ENCODE data around the gene CORO6. TPM values are rescaled to one million over a fixed set of nuclear protein-coding genes. Genes with fewer than 3 reads are reported as not detected.

CORO6 gene
- total RNA-seq, 1 experiment from 2014 or later = 0.89 TPM

DNA sequence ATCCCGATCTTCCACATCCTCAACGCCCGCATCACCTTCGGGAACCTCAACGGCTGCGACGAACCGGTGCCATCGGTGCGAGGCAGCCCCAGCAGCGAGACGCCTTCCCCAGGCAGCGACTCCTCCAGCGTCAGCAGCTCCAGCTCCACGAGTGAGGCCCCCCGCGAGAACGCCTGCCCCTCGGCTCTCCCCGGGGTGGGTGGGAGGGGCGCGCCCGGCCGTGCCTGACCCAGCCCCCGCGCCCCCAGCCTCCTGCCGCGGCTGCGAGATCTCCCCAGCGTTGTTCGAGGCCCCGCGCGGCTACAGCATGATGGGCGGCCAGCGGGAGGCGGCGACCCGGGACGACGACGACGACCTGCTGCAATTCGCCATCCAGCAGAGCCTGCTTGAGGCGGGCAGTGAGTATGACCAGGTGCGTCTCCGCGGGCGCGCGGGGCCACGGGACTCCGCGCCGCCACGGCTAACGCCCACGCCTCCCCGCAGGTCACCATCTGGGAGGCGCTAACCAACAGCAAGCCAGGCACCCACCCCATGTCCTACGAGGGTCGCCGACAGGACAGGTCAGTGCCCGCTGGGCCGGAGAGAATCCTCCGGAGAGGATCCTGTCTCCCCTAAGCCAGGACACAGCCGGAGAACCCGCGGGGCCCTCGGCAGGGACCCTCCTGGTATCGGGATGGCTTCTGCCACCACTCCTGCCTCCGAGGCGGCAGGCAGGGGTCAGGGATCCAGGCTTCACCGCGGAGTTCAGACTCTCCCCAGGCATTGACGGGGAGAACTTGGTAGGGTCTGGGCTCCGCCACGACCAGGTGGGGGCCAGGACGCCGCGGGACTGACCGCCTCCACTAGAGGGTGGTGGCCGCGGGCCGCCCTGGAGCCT lies 10.1 kb downstream of the CORO6 start:
- no peak for DNase-seq (ENCODE audit: low read depth)

DNA sequence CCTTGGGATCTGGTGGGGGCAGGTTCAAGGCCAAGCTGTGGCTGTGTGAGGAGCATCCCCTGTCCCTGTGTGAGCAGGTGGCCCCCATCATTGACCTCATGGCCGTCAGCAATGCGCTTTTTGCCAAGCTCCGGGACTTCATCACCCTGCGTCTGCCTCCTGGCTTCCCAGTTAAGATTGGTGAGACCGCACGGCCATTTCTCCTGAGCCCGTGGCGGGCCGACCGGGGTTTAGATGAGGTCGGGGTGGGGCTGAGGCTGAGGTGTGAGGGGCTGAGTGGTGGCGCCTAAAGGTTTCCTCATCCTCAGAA lies 10.7 kb downstream of the CORO6 start:
- no peak for DNase-seq (ENCODE audit: low read depth)

DNA sequence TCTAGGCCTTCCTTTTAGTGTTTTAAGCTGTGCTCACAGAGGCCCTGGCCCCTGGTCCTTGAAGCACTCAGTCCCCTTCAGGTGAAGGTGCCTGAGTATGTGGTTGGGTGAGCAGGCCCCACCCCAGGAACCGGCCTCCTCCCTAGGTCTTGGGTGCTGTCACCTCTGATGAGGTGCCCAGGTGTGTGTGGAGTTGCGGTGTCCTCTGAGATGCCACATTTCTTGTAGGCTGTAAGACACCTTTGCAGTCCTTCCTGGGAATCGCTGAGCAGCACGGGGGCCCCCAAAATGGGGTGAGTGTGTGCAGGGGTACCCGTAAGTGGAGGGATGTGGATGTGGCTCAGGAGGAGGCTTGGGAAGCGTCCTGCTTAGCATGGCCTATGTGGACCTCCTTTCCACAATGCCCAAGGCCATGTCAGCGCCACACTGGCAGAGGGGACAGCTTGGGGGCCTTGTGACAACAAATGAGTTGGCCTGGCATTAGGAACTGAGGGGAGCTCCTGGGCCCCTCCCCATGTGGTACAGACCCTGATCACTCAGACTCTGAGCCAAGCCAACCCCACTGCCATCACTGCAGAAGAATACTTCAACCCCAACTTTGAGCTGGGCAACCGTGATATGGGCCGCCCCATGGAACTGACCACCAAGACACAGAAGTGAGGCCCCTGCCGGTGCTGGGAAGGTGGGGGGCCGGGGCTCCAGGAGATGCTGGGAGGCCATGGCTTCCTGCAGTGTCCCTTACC lies 11.2 kb downstream of the CORO6 start:
- no peak for DNase-seq (ENCODE audit: low read depth)

DNA sequence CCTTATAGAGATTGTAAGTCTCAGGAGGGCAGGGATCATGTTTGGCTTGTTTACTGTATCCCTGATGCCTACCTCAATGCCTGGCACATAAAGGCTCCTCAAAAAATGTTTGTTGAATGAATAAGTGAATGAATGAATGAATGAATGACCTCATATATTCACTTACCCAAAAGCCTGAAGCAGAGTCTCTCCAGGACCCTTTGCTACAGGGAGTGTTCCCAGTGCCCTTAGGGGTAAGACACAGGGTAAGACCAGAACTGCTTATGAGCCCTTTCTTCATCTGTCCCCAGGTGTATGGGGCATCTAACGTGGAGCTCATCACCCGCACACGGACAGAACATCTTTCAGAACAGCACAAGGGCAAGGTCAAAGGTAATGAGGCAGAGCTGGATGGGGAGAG lies 12.3 kb downstream of the CORO6 start:
- DNase-seq (ENCODE audit: low read depth) = no peak

DNA sequence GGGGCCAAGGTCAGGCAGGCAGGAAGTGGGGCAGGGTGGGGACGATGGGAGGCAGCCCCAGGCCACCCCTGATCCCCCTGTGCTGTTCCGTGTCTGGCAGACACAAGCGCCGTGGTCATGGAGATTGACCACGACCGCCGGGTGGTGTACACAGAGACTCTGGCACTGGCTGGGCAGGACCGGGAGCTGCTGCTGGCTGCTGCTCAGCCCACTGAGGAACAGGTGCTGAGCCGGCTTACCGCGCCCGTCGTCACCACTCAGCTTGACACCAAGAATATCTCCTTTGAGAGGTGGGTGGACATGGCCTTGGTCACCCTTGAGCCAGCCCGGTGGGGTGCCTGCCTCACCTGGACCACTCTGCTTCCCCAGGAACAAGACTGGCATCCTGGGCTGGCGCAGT lies 13.7 kb downstream of the CORO6 start:
- DNase-seq (ENCODE audit: low read depth) = no peak

DNA sequence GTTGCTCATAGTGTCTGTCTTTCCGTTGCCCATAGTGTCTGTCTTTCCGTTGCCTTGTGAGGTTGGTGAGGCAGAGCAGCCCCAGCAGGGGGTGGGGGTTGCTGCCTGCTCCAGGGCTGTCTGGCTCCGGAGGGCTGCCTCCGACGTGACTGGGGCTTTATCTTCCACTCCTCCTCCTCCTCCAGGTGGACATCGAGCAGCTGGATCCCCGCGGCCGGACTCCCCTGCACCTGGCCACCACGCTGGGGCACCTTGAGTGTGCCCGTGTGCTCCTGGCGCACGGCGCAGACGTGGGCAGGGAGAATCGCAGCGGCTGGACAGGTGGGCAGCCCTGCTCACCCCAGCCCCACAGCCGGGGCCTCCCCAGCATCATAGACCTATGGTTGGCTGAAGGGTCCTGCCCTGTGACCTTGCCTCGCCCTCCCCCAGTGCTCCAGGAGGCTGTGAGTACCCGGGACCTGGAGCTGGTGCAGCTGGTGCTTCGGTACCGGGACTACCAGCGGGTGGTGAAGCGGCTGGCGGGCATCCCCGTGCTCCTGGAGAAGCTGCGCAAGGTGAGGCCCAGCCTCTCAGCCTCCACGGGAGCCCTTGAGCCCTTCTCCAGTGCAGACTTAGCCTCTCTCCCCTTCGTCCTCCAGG lies 15.0 kb downstream of the CORO6 start:
- DNase-seq (ENCODE audit: low read depth) = no peak

DNA sequence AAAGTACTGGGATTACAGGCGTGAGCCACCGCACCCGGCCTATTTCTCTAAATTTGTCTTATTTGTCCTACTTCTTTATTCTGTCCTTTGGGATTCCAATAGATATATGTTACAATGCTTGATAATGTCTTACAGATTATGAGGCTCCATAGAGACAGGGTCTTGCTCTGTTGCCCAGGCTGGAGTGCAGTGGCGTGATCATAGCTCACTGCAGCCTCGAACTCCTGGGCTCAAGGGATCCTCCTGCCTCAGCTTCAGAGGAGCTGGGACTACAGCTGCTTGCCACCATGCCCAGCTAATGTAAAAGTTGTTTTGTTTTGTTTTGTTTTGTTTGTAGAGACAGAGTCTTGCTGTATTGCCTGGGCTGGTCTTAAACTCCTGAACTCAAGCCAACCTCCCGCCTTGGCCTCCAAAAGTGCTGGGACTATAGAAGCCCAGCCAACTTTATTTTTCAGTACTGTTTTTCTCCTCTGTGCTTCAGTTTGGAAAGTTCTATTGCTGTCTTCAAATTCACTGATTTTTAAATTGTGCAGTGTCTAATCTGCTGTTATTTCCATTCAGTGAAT lies 19.5 kb downstream of the CORO6 start:
- no peak for DNase-seq (ENCODE audit: low read depth)

DNA sequence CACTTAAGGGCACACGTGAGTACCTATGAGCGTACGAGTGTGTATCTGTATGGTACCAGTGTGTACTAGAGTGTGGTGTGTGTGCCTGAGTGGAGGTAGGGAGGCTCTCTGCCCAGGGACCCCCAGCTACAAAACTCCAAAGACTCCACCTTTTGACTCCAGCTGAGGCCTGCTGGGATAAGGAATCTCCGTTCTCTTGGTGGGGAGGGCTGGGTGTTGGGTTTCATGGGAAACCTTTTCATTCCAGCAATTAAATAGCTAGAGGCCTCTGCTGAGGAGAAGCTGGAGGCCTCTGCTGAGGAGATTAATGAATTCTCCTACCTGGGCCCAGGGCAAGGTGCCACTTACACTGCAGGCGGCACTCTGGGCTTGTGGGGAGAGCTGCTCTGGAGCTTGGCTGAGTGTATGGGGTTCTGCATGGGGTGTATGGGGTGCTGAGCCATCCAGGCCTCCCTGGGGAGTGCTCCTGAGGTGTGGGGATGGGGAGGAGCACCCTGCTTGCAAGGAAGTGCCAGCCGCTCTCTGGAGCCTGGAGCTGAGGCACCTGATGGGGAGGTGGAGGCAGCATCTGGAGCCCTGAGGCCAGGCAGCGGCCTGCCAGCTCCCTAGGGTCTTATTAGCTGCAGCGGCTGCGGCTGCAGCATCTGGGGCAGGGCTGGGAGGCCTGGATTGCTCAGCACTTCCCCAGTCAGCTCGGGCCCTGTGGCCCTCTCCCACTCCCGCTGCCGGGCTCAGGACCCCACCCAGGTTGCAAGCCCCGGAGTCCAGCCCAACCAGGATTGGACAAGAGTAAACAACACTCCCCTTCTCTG lies 25.1 kb downstream of the CORO6 start:
- no peak for DNase-seq (ENCODE audit: low read depth)

DNA sequence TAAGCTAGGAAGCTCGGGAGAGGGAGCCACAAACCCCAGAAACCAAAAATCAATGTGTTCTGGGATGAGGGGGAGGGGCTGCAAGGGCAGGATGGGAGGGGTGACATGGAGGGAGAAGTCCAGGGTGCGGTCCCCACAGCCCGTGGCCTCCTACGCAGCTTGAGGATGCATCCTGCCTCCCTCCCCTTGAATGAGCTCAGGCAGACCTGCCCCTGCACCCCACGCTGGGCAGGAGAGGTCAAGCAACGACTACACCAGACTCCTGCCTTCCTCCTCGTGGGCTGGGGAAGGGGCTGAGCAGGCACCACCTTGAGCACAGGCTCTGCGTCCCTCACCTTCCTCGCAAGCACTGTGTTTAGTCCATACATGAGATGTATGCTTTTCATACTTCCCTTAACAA lies 25.9 kb downstream of the CORO6 start:
- DNase-seq (ENCODE audit: low read depth) = no peak

DNA sequence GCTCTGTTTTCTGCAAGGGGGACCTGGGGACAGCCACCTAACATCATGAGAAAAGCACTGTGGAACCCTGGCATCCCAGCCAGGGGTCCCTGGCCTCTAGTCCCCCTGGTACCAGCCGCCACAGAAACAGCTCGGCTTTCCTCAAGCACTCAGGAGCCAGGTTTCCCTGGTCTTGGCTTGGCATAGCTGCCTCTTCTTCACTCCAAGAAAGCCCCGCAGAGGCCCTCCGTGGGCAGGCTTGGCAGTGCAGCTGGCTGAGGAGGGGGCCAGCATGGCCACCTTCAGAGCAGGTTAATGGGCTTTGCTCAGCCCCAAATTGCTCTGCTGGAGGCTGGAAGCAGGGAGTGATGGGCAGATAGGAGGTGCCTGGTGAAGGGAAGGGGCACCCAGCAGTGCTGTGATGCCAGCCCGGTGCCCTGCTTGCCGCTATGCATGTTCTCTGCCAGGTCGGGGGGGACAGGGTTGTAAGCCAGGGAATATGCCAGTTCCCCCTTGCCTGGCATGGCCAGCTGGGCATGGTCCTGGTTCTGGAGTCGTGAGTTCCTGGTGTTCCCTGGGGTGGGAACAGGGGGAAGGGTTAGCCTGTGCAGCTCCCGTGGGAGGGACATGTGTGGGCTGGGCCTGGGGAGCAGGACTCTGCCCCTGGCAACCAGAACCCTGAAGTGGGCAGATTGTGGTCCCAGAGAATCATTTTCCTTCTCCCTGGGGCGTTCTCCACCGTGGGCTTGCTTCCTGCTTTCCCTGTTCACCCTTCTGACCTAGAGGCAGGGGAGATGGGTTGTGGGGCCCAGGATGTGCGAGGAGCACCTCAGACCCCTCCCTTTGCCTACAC lies 26.6 kb downstream of the CORO6 start:
- no peak for DNase-seq (ENCODE audit: low read depth)

DNA sequence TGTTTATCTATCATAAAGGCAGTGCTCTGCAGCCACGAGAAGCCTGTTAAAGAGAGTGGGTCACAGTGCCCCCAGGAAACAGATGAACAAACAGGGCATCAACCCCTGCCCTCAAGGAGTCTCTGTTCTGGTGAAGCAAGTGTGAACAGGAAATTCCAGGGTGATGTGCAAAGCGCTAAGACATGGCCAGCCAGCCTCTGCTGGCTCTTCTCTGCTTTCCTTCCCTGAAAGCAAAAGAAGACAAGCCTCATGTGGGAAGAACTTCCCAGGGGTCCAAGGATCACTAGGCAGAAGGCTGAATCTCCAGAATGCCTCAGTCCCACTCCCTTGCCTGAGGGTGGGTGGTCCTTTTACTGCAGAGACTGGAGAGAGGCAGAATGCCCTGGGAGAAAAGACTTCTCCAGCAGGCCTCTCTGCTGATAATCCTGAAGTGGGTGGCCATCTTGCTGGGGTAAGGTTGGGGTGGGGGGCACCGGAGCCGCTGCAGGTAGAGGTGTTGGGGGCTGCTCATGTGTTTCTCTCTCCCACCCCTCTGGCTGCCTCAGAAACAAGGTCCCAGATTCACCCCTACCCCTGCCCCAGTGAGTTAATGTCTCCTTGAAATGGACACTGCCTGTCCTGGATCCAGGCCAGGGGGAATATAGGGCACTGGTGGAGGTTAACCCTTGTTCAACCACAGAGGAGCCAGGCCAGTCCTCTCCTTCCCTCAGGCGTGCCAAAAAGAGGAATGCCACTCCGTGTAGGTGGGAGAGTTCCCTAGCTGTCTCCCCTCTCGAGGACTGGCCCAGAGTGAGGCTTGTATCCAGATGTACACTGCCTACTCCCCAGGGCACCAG lies 27.4 kb downstream of the CORO6 start:
- no peak for DNase-seq (ENCODE audit: low read depth)

DNA sequence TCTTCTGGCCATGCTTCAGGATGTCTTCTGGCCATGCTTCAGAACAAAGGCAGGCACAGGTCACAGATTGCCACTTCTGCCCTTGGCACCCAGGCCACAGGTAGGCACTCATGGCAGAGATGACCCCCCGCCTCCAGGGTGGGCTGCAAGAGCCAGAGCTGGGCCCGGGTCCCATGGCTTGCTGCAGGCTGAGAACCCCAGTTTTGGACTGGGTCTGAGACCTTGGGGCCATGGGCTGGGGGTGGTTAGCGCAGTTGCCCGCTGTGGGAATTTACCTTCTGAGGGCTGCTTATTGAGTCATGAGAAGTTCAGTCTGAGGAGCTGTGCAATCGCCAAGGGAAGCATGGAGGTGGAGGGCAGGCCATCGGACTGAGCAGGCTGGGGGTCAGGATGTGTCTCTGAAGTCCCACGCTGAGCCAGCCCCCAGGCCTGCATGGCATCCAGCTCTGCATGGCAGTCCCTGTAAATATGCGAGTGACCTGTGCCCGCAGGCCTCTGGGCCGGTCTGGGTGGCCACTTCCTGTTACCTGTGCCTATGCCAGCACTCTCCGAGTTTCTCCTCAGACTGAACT lies 28.1 kb downstream of the CORO6 start:
- DNase-seq (ENCODE audit: low read depth) = no peak

DNA sequence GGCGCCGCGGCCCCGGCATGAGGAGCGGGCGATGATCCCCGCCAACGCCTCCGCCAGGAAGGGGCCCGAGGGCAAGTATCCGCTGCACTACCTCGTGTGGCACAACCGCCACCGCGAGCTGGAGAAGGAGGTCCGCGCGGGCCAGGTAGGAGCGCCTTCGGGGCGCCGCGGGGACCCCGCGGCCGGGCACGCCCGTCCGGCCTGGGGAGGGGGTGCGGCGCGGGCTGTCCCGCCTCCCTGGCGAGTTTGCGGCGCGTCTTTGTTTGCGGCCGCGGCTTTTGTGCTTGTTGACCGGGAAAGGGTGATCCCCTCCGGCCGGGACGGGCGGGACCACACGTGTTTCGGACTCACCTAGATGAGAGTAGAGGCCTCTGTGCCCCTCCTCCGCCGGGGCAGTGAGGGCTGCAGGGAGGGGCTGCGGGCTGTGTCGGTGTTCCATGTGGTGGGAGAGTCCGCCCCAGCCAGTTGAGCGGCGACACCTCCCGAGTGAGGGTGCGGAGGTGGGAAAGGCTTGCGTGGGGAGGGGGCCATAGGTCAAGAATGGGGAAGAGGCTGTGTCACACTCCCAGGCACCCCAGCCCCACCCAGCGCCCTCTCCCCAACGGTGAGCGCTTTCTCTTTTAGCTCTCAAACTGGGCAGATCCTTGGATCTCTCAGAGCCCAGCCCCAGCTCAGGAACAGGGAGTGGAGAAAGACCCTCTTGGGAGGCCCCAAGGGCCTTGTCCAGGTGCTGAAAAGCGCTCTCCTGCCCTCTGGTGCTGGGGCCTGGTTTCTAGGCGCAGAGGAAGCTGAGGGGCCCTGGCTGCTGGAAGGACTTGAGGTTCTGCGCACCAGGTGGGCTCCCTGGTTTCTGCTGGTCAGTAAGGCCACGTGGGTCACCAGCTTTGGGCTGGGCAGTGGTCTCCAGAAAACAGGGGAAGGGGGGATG lies 28.9 kb downstream of the CORO6 start:
- DNase-seq (ENCODE audit: low read depth) = no peak

DNA sequence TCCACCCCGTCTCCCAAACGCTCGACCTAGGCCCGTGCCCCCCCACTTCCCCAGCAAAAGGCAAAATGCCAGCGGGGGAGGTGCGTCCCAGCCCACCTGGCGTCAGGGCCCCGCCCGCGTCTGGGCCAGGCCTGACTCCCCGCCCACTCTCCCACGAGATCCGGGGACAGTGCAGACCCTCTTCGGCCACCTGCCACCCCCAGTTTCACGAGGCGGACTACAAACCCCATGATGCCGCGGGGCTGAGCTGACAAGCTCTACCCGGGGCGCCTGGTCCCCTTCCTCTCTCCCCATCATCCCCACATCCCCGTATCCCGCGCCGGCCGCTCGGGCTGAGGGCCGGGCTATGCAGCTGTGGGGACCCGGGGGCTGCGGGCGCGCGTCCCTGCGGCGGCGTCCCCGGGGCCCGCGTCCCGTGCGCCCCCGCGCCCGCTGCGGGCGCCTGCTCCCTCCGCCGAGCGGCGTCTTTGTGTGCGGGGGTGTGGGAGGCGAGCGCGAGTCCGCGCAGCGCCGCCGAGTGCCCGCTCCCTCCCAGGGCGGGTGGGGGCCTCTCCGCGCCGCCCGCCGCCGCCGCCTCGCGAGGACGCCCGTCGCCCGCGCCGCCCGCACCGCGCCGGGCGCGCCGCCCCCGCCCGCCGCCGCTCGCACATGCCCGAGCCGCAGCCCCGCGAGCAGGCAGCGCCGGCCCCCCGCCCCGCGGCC lies 29.7 kb downstream of the CORO6 start, which contains the start of gene ANKRD13B:
Gene ANKRD13B (plus strand): TSS at position 283 of the 702 bp plus-strand sequence. CDS start 490 bp downstream, outside the sequence.
- no peak for DNase-seq (ENCODE audit: low read depth)

DNA sequence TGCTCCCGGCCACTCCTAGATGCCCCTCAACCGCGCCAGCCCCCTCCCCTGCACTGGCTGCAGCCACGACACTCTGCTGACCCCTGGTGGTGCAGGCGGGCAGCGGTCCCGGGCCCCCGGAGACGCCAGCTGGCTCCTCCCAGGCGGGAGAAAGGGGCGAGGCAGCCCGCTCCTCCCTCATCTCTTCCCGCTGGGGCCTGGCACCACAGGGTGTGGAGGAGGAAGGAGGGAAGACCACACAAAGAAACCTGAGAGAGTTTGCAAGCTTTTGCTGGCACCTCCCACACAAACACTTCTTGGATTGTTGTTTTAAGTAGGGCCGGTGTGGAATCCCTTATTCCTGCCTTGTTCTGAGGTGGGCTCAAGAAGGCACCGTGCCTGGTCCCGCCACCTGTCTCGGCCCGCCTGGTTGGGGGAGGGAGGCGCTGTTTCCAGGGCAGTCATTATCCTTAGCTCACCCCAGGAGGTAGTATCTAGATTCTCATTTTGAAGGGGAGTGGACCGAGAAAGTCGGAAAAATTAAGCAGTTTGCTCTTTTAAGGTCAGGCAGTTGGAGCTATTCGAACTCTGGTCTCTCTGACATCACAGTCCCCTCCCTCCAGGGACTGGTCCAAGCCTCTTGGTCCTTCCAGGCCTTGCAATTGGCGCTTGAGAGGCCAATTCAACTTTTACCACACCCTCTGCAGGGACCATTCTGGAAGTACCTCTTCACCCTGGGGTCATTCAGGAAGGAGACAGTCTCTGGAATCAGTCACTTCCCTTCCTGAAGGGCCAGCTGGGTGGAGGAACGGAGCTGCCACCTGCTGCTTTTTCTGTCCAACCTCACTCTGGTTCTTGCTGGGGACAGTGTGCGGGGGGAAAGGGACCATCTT lies 30.7 kb downstream of the CORO6 start:
- DNase-seq (ENCODE audit: low read depth) = peak; percentile 81

DNA sequence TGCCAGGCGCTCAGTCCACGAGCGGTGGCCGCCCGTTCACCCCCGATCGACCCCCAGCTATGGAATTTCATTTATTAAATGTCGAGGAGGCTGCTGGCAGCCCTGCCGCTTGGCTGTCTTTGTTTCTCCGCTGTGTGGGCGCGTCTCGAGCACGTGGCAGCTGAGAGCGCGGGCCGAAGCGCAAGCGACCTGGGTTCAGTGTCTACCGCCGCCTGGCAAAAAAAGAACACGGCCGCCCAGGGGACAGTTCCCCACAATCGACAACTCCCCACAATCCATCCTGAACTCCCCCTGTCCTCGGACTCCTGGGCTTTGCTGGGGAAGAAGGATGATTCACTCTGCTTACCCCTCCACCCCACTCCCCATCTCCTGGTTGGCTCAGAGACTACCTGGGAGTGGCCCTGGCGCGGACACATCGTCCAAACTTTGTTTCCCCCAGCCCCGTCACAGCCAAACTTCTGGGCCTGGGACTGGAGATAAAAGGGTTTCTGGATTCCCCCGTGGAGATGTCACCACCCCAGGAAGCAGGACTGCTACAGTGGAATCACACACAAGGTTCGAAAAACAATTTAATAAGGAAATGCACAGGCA lies 31.5 kb downstream of the CORO6 start:
- DNase-seq (ENCODE audit: low read depth) = peak; percentile 79
